MM.1S (cell line): ENCODE results near the gene SGPP1.

Source experiments
- DNase-seq: peaks from one replicate; pipeline ENCODE4 v3.0.0-alpha.2; 2015
- H2AFZ ChIP-seq: fragments of 300-600 bp; sonication (generic); 2 replicates; pipeline ENCODE4 v1.6.0; 2016; ENCODE audit warnings: antibody characterized with exemption, low read length
- H3F3A ChIP-seq: fragments of 300-600 bp; sonication (generic); 2 replicates; pipeline ENCODE4 v1.6.1; 2016; ENCODE audit warnings: mild to moderate bottlenecking, antibody characterized with exemption, low read length, moderate library complexity, mixed read lengths; ENCODE audit not compliant: insufficient read depth
- H3K27ac ChIP-seq: fragments of 300-600 bp; sonication (generic); 2 replicates; pipeline ENCODE4 v1.5.1; 2016; ENCODE audit warnings: mild to moderate bottlenecking, low read length
- H3K27me3 ChIP-seq: fragments of 300-600 bp; sonication (generic); replicated peaks from 2 replicates; pipeline ENCODE4 v1.6.0; 2016; ENCODE audit warnings: low read length; ENCODE audit not compliant: insufficient read depth
- H3K36me3 ChIP-seq: fragments of 300-600 bp; sonication (generic); replicated peaks from 2 replicates; pipeline ENCODE4 v1.6.1; 2016; ENCODE audit warnings: mild to moderate bottlenecking, low read length, mixed read lengths; ENCODE audit not compliant: insufficient read depth
- H3K4me1 ChIP-seq: fragments of 300-600 bp; sonication (generic); 2 replicates; pipeline ENCODE4 v1.6.1; 2016; ENCODE audit warnings: low read length, mixed read lengths
- H3K4me2 ChIP-seq: fragments of 300-600 bp; sonication (generic); 2 replicates; pipeline ENCODE4 v1.6.0; 2016; ENCODE audit warnings: low read depth, low read length
- H3K4me3 ChIP-seq: fragments of 300-600 bp; sonication (generic); 2 replicates; pipeline ENCODE4 v1.5.1; 2016; ENCODE audit warnings: low read length, mixed read lengths
- H3K79me2 ChIP-seq: fragments of 300-600 bp; sonication (generic); 2 replicates; pipeline ENCODE4 v1.6.1; 2016; ENCODE audit warnings: mixed run types, low read length, mixed read lengths
- H3K9ac ChIP-seq: fragments of 300-600 bp; sonication (generic); 2 replicates; pipeline ENCODE4 v1.6.1; 2016; ENCODE audit warnings: low read length, mixed read lengths
- H3K9me2 ChIP-seq: fragments of 300-600 bp; sonication (generic); replicated peaks from 2 replicates; pipeline ENCODE4 v1.6.1; 2016; ENCODE audit warnings: mild to moderate bottlenecking, low read length, mixed read lengths; ENCODE audit not compliant: insufficient read depth
- H3K9me3 ChIP-seq: fragments of 300-600 bp; sonication (generic); replicated peaks from 2 replicates; pipeline ENCODE4 v1.6.1; 2016; ENCODE audit warnings: mild to moderate bottlenecking, low read length, mixed read lengths; ENCODE audit not compliant: insufficient read depth
- H4K20me1 ChIP-seq: fragments of 300-600 bp; sonication (generic); 2 replicates; pipeline ENCODE4 v1.6.1; 2016; ENCODE audit warnings: mild to moderate bottlenecking, low read length, moderate library complexity, mixed read lengths; ENCODE audit not compliant: insufficient read depth
- CTCF ChIP-seq: fragments of 300-600 bp; sonication (generic); IDR thresholded peaks from 2 replicates; pipeline ENCODE4 v1.5.1; 2016; ENCODE audit warnings: antibody characterized with exemption, low read length, mixed read lengths
- EZH2 ChIP-seq: fragments of 300-600 bp; sonication (generic); optimal IDR thresholded peaks from 2 replicates; pipeline ENCODE3; 2017; ENCODE audit warnings: low read depth, mild to moderate bottlenecking, antibody characterized with exemption, low read length, mixed read lengths
- EZH2phosphoT487 ChIP-seq: fragments of 300-600 bp; sonication (generic); IDR thresholded peaks from 2 replicates; pipeline ENCODE4 v1.6.1; 2018; ENCODE audit warnings: antibody characterized with exemption, low read length

Gene SGPP1

GRCh38 chr14:63678536-63678935 is 49.3 kb downstream of the SGPP1 start:
- no peak overlapping the region for H3K27ac ChIP-seq

GRCh38 chr14:63677891-63678379 is 49.9 kb downstream of the SGPP1 start:
- no peak overlapping the region for H3K4me2 ChIP-seq
- no peak for DNase-seq

More at GRCh38 chr14:63678536-63678935, 49.3 kb downstream of the SGPP1 start:
- no peak overlapping the region for H3K4me3 ChIP-seq
- no peak overlapping the region for H3K9ac ChIP-seq
- H3F3A ChIP-seq, result no peaks in the 10 kb centered on the region
- no peaks in the 10 kb centered on the region for H3K36me3 ChIP-seq
- no peak overlapping the region for H3K4me2 ChIP-seq
- no peak overlapping the region for H2AFZ ChIP-seq
- DNase-seq, result no peak
- H3K79me2 ChIP-seq, result no peaks in the 10 kb centered on the region
- H3K9me2 ChIP-seq, result no peaks in the 10 kb centered on the region
- H3K9me3 ChIP-seq, result no peaks in the 10 kb centered on the region
- no peaks in the 10 kb centered on the region for H3K4me1 ChIP-seq
- TF ChIP-seq CTCF (no peak), EZH2phosphoT487 (no peak), EZH2 (no peak)
- no peaks in the 10 kb centered on the region for H4K20me1 ChIP-seq
- no peaks in the 10 kb centered on the region for H3K27me3 ChIP-seq

GRCh38 chr14:63676615-63677014 is 51.2 kb downstream of the SGPP1 start:
- Histone ChIP-seq H3K9me3 (no peaks in the 10 kb centered on the region), H4K20me1 (no peaks in the 10 kb centered on the region), H3K27me3 (no peaks in the 10 kb centered on the region), H2AFZ (no peak overlapping the region), H3K9ac (no peak overlapping the region), H3K4me2 (no peak overlapping the region), H3K36me3 (no peaks in the 10 kb centered on the region), H3K27ac (no peak overlapping the region), H3K9me2 (no peaks in the 10 kb centered on the region), H3F3A (no peaks in the 10 kb centered on the region), H3K4me3 (no peak overlapping the region), H3K4me1 (no peaks in the 10 kb centered on the region), H3K79me2 (no peaks in the 10 kb centered on the region)
- no peak for DNase-seq
- no peak for TF ChIP-seq CTCF
- TF ChIP-seq EZH2, result no peak
- no peak for TF ChIP-seq EZH2phosphoT487

More at GRCh38 chr14:63677891-63678379, 49.9 kb downstream of the SGPP1 start:
- no peaks in the 10 kb centered on the region for H3K4me1 ChIP-seq
- H3K36me3 ChIP-seq, result no peaks in the 10 kb centered on the region
- H3K9ac ChIP-seq, result no peak overlapping the region
- H3K9me3 ChIP-seq, result no peaks in the 10 kb centered on the region
- H3K27ac ChIP-seq, result no peak overlapping the region
- H3F3A ChIP-seq, result no peaks in the 10 kb centered on the region
- no peaks in the 10 kb centered on the region for H4K20me1 ChIP-seq
- H3K4me3 ChIP-seq, result no peak overlapping the region
- H2AFZ ChIP-seq, result no peak overlapping the region
- no peaks in the 10 kb centered on the region for H3K9me2 ChIP-seq
- no peaks in the 10 kb centered on the region for H3K79me2 ChIP-seq
- no peak for TF ChIP-seq EZH2phosphoT487
- TF ChIP-seq CTCF, result no peak
- TF ChIP-seq EZH2, result no peak
- no peaks in the 10 kb centered on the region for H3K27me3 ChIP-seq
